Smooth muscle cell (in vitro differentiated cells): ENCODE measurements around the gene PIK3R4. TPM values are rescaled to one million over a fixed set of nuclear protein-coding genes. Genes with fewer than 3 reads are reported as not detected.

Experiments
- DNase-seq: peaks from one replicate; lab custom pipeline; 2025; ENCODE audit not compliant: unreplicated experiment; lab: John Stamatoyannopoulos, UW
- H2AFZ ChIP-seq: fragments of 200-600 bp; sonication (generic); 2 replicates; pipeline ENCODE4 v1.6.0; 2016; ENCODE audit warnings: antibody characterized with exemption, low read depth, mild to moderate bottlenecking
- H3F3A ChIP-seq: fragments of 200-600 bp; sonication (generic); 2 replicates; pipeline ENCODE4 v1.6.0; 2017; ENCODE audit warnings: antibody characterized with exemption, low read depth
- H3K27ac ChIP-seq: fragments of 200-600 bp; sonication (generic); 2 replicates; pipeline ENCODE4 v1.5.1; 2016; ENCODE audit warnings: low read depth, mild to moderate bottlenecking
- H3K27me3 ChIP-seq: fragments of 200-600 bp; sonication (generic); 2 replicates; pipeline ENCODE4 v1.6.1; 2016; ENCODE audit warnings: low read depth, mild to moderate bottlenecking
- H3K36me3 ChIP-seq: fragments of 200-600 bp; sonication (generic); 2 replicates; pipeline ENCODE4 v1.5.1; 2016; ENCODE audit warnings: low read depth
- H3K4me1 ChIP-seq: fragments of 200-600 bp; sonication (generic); 2 replicates; pipeline ENCODE4 v1.5.1; 2016; ENCODE audit warnings: low read depth
- H3K4me2 ChIP-seq: fragments of 200-600 bp; sonication (generic); 2 replicates; pipeline ENCODE4 v1.6.0; 2016; ENCODE audit warnings: mild to moderate bottlenecking
- H3K4me3 ChIP-seq: fragments of 200-600 bp; sonication (generic); 2 replicates; pipeline ENCODE4 v1.5.1; 2016; ENCODE audit warnings: mild to moderate bottlenecking
- H3K79me2 ChIP-seq: fragments of 200-600 bp; sonication (generic); 2 replicates; pipeline ENCODE4 v1.6.0; 2016; ENCODE audit warnings: low read depth, mild to moderate bottlenecking
- H3K9ac ChIP-seq: fragments of 200-600 bp; sonication (generic); 2 replicates; pipeline ENCODE4 v1.6.0; 2016; ENCODE audit warnings: low read depth
- H3K9me3 ChIP-seq: fragments of 200-600 bp; sonication (generic); replicated peaks from 2 replicates; pipeline ENCODE4 v1.5.1; 2016; ENCODE audit warnings: low read depth
- H4K20me1 ChIP-seq: fragments of 200-600 bp; sonication (generic); 2 replicates; pipeline ENCODE4 v1.6.0; 2016; ENCODE audit warnings: low read depth
- WGBS: methylation state at CpG from one replicate; pipeline ENCODE4 v1.1.7; 2016; ENCODE audit warnings: low lambda C conversion rate; 5-methylcytosine and 5-hydroxymethylcytosine counted together
- polyA plus RNA-seq: library from polyadenylated mRNA; unstranded; fragments of >200 nt; fragmentation: Nextera tagmentation; extraction: Ambion mirVana; gene quantifications from 2 replicates; pipeline ENCODE4 v1.2.1, GENCODE V29; 2016
- total RNA-seq: library from RNA; depleted of rRNA; stranded (reverse); fragments of >200 nt; gene quantifications from 2 replicates; pipeline ENCODE4 v1.2.3, GENCODE V29; 2014
- TF ChIP-seq, protein P1 (sequence below): fragments of 200-600 bp; sonication (generic); IDR thresholded peaks from 2 replicates; pipeline ENCODE4 v1.5.1; 2017; ENCODE audit warnings: borderline replicate concordance, mild to moderate bottlenecking, antibody characterized with exemption; ENCODE audit not compliant: insufficient read depth, poor library complexity, severe bottlenecking

Gene PIK3R4
- total and polyA plus RNA-seq, 2 experiments from 2014 or later: 18.3 to 46.4 TPM

GRCh38 chr3:130662501-130662996 is 84.1 kb downstream of the PIK3R4 start:
- no peak overlapping the region for H3K27ac ChIP-seq
- no peaks in the 10 kb centered on the region for H3F3A ChIP-seq
- H3K4me2 ChIP-seq: no peak overlapping the region
- H3K4me1 ChIP-seq: no peaks in the 10 kb centered on the region
- no peaks in the 10 kb centered on the region for H3K36me3 ChIP-seq
- H3K9me3 ChIP-seq: no peaks in the 10 kb centered on the region
- H2AFZ ChIP-seq: no peak overlapping the region
- no peaks in the 10 kb centered on the region for H3K79me2 ChIP-seq
- no peaks in the 10 kb centered on the region for H4K20me1 ChIP-seq
- 71% methylated on average over 1 of the region's 1 CpG for WGBS
- H3K4me3 ChIP-seq: no peak overlapping the region
- no peak for DNase-seq
- TF ChIP-seq, protein P1, sequence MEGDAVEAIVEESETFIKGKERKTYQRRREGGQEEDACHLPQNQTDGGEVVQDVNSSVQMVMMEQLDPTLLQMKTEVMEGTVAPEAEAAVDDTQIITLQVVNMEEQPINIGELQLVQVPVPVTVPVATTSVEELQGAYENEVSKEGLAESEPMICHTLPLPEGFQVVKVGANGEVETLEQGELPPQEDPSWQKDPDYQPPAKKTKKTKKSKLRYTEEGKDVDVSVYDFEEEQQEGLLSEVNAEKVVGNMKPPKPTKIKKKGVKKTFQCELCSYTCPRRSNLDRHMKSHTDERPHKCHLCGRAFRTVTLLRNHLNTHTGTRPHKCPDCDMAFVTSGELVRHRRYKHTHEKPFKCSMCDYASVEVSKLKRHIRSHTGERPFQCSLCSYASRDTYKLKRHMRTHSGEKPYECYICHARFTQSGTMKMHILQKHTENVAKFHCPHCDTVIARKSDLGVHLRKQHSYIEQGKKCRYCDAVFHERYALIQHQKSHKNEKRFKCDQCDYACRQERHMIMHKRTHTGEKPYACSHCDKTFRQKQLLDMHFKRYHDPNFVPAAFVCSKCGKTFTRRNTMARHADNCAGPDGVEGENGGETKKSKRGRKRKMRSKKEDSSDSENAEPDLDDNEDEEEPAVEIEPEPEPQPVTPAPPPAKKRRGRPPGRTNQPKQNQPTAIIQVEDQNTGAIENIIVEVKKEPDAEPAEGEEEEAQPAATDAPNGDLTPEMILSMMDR: no peak
- H3K9ac ChIP-seq: no peak overlapping the region
- H3K27me3 ChIP-seq: no peaks in the 10 kb centered on the region

GRCh38 chr3:130661140-130661891 is 85.3 kb downstream of the PIK3R4 start:
- no peaks in the 10 kb centered on the region for H3F3A ChIP-seq
- H3K9me3 ChIP-seq: no peaks in the 10 kb centered on the region
- no peak overlapping the region for H2AFZ ChIP-seq
- H4K20me1 ChIP-seq: no peaks in the 10 kb centered on the region
- H3K4me2 ChIP-seq: no peak overlapping the region
- H3K79me2 ChIP-seq: no peaks in the 10 kb centered on the region
- H3K36me3 ChIP-seq: no peaks in the 10 kb centered on the region
- no peak overlapping the region for H3K27ac ChIP-seq
- H3K27me3 ChIP-seq: no peaks in the 10 kb centered on the region
- H3K4me3 ChIP-seq: no peak overlapping the region
- TF ChIP-seq, protein P1: no peak
- no peak overlapping the region for H3K9ac ChIP-seq
- no peak for DNase-seq
- 77% methylated on average over 7 of the region's 7 CpGs for WGBS
- H3K4me1 ChIP-seq: no peaks in the 10 kb centered on the region

- TF ChIP-seq, protein P1: no peak
- Histone ChIP-seq H3K79me2 (no peaks in the 10 kb centered on the region), H3K9ac (no peak overlapping the region), H3K36me3 (no peaks in the 10 kb centered on the region), H4K20me1 (no peaks in the 10 kb centered on the region), H3K4me1 (no peaks in the 10 kb centered on the region), H2AFZ (no peak overlapping the region), H3K4me3 (no peak overlapping the region), H3K9me3 (no peaks in the 10 kb centered on the region), H3K27ac (no peak overlapping the region), H3K4me2 (no peak overlapping the region), H3F3A (no peaks in the 10 kb centered on the region), H3K27me3 (no peaks in the 10 kb centered on the region)
- no peak for DNase-seq
- 100% methylated on average over 1 of the region's 1 CpG for WGBS
Observed at GRCh38 chr3:130659911-130660310, 86.7 kb downstream of the PIK3R4 start.

- no peaks in the 10 kb centered on the region for H3K9me3 ChIP-seq
- H2AFZ ChIP-seq: no peak overlapping the region
- no peaks in the 10 kb centered on the region for H3K36me3 ChIP-seq
- H3K27ac ChIP-seq: no peak overlapping the region
- TF ChIP-seq, protein P1: no peak
- no peaks in the 10 kb centered on the region for H3F3A ChIP-seq
- 57% methylated on average over 4 of the region's 4 CpGs for WGBS
- no peaks in the 10 kb centered on the region for H4K20me1 ChIP-seq
- no peak overlapping the region for H3K9ac ChIP-seq
- H3K4me2 ChIP-seq: no peak overlapping the region
- H3K4me3 ChIP-seq: no peak overlapping the region
- DNase-seq: no peak
- no peaks in the 10 kb centered on the region for H3K27me3 ChIP-seq
- H3K79me2 ChIP-seq: no peaks in the 10 kb centered on the region
- H3K4me1 ChIP-seq: no peaks in the 10 kb centered on the region
Observed at GRCh38 chr3:130658678-130659077, 88.0 kb downstream of the PIK3R4 start.
